GOT3 (cell line): Measurements from ENCODE around the gene LRIG2.

Experiments
- DNase-seq: peaks from one replicate; lab custom pipeline; 2025; ENCODE audit warnings: mixed read lengths; lab: John Stamatoyannopoulos, UW

Gene LRIG2

DNA sequence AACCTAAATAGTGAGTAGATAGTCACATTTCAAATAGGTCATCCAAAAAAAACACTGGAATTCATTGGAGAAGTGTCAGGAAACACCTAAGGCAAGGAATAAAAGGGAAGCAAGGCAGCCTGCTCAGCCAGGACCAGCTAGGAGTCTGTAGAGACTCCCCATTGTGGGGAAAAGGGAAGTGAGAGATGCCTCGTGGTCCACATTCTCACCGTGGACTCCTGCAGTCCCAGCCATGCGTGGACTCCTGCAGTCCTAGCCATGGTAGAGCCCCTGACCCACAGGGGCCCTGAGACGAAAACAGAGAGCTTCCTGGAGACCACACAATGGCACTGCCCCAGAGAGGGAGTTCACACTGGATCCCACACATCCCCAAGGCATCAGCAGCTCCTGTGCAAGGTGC is 97.5 kb downstream of the LRIG2 start:
- no peak for DNase-seq

DNA sequence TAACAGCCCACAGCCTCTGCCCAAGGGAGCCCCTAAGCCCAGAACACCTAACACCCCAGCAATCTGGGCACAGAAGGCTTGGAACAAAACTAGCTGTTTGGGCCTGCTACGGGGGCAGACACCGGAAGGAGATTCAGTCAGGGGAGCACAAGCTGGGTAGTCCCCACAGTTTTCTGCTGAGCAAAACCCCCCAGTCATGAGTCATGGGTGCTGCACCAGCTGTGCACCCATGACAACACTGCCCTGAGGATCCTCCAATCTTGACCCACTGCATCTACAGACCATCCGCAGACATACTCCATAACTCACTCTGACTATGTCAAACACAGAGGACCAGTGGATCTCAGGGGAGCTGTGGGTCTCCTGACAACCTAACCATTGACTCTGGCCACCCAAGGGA is 105.1 kb downstream of the LRIG2 start:
- DNase-seq, result no peak

DNA sequence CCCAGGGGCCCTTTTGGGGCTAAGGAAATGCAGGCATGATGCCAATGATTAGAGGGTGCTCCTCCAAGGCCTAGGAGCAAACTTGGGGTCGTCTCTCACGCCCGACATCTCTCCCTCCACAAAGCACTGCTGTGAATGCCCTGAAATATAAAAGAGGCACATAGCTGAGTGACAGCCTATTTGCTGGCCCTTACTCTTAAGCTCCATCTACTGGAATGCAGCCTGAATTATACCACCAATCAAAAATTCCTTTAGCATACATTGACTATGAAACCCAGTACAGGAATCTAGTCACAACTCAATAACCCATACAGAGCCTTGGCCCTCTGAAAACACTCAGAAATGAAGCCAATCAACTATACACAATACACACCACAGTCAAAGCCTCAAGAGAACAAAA is 105.5 kb downstream of the LRIG2 start:
- no peak for DNase-seq
